Fibroblast of mammary gland (primary cell): ENCODE data around the gene MOCS2.
A peak's percentile ranks its signal among the peaks of the same experiment; 100 is the strongest.

Experiments used
- DNase-seq: peaks from one replicate; pipeline ENCODE4 v3.0.0-alpha.2; 2010; ENCODE audit warnings: low read depth
- H3K4me3 ChIP-seq: 2 replicates; pipeline ENCODE4 v1.5.1; 2011; ENCODE audit warnings: low read depth, mild to moderate bottlenecking, low read length, moderate library complexity; ENCODE audit not compliant: control insufficient read depth
- TF ChIP-seq, protein P1 (sequence below): conservative IDR thresholded peaks from 2 replicates; pipeline ENCODE4 v1.5.1; 2011; ENCODE audit warnings: low read depth, low read length, inconsistent platforms; ENCODE audit not compliant: control insufficient read depth, insufficient read depth

Gene MOCS2

DNA sequence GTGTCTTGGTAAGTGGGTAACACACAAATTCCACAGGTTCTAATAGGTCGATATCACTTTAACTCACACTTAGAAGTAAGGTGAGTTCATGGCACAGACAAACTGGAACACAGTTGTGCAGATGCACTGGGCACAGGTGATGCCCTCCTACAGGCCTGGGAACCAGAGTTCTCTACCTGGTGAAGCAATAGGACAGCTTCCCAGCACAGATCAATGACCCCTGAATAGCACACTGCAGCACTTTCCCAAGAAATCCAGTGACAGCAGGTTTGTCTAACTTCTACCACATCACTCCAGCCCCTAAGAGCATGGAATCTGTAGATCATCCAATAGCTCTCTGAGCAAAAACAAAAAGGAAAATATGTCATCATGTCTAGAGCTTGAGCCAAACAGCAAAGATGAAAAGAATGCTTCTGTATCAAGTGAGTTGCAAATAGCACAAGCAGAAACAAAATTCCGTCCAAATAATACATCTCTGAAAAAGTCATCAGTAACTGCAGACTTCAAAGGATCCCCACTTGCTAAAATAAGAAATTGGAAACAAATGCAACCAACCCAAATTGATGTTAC, 33.5 kb downstream of the MOCS2 start:
- TF ChIP-seq, protein P1, sequence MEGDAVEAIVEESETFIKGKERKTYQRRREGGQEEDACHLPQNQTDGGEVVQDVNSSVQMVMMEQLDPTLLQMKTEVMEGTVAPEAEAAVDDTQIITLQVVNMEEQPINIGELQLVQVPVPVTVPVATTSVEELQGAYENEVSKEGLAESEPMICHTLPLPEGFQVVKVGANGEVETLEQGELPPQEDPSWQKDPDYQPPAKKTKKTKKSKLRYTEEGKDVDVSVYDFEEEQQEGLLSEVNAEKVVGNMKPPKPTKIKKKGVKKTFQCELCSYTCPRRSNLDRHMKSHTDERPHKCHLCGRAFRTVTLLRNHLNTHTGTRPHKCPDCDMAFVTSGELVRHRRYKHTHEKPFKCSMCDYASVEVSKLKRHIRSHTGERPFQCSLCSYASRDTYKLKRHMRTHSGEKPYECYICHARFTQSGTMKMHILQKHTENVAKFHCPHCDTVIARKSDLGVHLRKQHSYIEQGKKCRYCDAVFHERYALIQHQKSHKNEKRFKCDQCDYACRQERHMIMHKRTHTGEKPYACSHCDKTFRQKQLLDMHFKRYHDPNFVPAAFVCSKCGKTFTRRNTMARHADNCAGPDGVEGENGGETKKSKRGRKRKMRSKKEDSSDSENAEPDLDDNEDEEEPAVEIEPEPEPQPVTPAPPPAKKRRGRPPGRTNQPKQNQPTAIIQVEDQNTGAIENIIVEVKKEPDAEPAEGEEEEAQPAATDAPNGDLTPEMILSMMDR: no peak
- no peak for DNase-seq
- no peak overlapping the region for H3K4me3 ChIP-seq

DNA sequence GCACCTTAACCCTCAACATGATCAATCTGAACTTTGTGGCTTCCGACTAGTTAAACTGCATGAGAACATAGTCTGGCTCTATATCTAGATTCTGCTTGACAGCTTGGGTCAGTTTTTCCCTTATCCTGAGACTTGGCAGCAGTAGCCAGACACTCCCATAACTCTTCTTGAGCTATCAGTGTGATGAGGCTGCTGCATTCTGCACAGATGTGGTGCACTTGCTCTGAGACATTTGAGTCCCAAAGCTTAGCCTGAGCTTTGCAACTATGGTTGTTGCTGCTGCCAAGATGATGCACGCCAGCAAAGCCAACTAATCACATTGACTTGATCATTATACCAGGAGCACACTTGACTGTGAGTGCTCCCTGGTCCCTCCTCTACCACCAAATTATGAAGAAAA, 36.2 kb downstream of the MOCS2 start:
- H3K4me3 ChIP-seq: no peak overlapping the region
- TF ChIP-seq, protein P1: no peak
- peak; percentile 61 for DNase-seq

DNA sequence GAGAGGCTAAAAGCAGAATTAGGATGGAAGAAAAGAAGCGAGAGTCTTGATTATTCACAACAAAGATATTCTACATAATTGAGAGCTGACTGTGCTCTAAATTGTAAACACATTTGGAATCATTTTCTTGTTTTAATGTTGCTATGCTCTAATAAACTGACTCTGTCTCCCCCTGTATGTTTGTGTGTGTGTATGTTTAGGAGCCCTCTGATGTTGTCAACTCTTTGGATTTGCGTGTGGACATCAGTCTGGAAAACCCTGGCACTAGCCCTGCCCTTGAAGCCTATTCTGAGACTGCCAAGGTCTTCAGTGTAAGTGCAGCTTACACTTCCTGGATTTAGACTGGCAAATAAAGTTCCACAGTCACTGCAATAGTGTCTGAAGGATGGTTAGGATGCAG, 37.8 kb downstream of the MOCS2 start:
- H3K4me3 ChIP-seq: no peak overlapping the region
- peak; percentile 77 for DNase-seq
- TF ChIP-seq, protein P1: peak; percentile 40

DNA sequence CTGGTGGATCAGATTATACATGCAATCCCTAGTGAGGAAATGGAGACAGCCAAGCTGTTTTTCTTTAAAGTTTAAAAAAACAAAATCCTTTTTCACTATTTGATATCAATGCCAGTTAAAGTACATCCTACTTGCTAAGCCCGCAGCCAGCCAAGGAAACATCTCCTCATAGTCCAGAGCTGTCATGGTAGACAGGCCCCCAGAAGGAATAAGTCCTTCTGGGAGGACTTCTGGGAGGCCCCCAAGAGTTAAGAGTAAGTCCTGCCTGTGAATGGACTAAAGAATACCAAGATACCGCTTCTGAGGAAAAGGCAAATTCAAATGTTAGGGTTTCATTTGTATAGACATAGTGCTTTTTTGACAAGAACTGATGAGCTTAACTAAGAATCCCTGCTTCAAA, 38.3 kb downstream of the MOCS2 start:
- DNase-seq: no peak
- H3K4me3 ChIP-seq: no peak overlapping the region
- TF ChIP-seq, protein P1: no peak

DNA sequence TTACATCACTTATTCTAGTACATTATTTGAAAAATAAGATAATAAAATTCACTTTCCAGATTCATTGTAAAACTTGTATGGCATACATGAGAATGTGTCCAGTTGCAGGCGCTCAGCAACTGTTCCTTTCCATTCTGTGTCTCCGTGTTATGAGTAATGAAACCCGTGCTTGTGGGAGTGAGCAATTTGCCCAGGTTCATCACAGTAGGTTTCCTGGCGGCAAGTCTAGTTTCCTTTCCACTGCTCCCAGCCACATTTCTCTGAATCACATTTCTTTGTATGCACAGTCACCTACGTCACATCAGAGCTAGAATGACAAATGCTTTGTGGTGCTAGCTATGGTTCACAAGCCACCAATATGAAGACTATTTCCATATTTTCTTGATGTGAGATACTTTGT, 39.9 kb downstream of the MOCS2 start:
- DNase-seq: peak; percentile 93
- TF ChIP-seq, protein P1: no peak
- H3K4me3 ChIP-seq: no peak overlapping the region

DNA sequence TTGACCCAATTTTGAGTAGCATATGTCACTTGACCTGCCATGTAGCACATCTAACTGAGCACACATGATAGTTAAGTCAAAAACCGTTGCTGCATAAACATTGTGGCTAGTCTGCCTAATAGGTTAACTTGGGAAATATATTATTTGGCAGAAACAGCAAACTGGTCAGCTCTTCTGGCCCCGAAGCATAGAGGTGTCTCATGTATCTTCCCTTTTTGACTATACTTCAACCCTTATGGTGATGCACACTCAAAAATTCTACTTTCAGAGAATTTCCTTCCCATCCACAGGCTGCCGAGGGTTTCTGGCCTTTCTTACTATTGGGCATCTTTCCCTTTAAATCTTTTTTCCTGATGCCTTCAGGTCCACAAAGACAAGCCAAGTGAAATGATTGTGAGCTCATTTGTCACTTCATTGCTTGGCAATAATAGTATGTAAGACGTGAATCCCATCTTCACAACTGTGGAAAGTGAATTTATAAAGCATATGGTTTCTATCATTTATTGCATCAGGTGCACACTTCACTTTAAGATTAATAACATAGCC, 41.2 kb downstream of the MOCS2 start:
- TF ChIP-seq, protein P1: no peak
- peak; percentile 31 for DNase-seq
- no peak overlapping the region for H3K4me3 ChIP-seq
